ENCODE measurements around the gene CTAG1B.

- TF ChIP-seq POLR2AphosphoS5 (IDR thresholded peaks at IDR 0.05; ENCODE audit: low read depth, low read length) (no peak), CTCF (IDR thresholded peaks at IDR 0.05) (no peak), REST (IDR thresholded peaks at IDR 0.05; ENCODE audit: insufficient read depth in 1 of 2, low read depth in 2 of 2, low read length in 1 of 2) (no peak), TCF7L2 (IDR thresholded peaks at IDR 0.05; ENCODE audit: low read depth, low read length) (no peak), SIN3A (IDR thresholded peaks at IDR 0.05; ENCODE audit: borderline replicate concordance, insufficient read depth, low read depth, low read length) (no peak)
These were observed 38.2 kb upstream of the CTAG1B start for GRCh38 chrX:154657226-154657805.
